Fibroblast of lung (primary cell): ENCODE data around the gene POC1B.

Experiments
- CTCF ChIP-seq, 2 donors: IDR thresholded peaks in 1 of 2; conservative IDR thresholded peaks in 1 of 2; 1 replicate in 1 of 2; 2 replicates in 1 of 2; pipeline ENCODE4 v1.5.1; 2011 to 2012; ENCODE audit warnings: low read length in 2 of 2, control low read depth in 1 of 2, inconsistent platforms in 1 of 2, low read depth in 1 of 2, mild to moderate bottlenecking in 1 of 2
- EZH2 ChIP-seq: IDR thresholded peaks from 2 replicates; pipeline ENCODE4 v1.5.1; 2012; ENCODE audit warnings: low read length, control low read depth, mild to moderate bottlenecking; ENCODE audit errors: missing control alignments

- TF ChIP-seq CTCF (conservative IDR thresholded peaks at IDR 0.05 in 1 of 2, IDR thresholded peaks at IDR 0.05 in 1 of 2; ENCODE audit: low read depth in 1 of 2, low read length in 2 of 2): no peak
- no peak for TF ChIP-seq EZH2
Measured at GRCh38 chr12:89479982-89480381, 45.9 kb downstream of the POC1B start.
